ENCODE data around the gene SCN5A. TPM values are rescaled to one million over a fixed set of nuclear protein-coding genes. Genes with fewer than 3 reads are reported as not detected.

SCN5A gene
- total and polyA plus RNA-seq, 4 donors: 0.01 to 0.14 TPM; not detected in 2

DNA sequence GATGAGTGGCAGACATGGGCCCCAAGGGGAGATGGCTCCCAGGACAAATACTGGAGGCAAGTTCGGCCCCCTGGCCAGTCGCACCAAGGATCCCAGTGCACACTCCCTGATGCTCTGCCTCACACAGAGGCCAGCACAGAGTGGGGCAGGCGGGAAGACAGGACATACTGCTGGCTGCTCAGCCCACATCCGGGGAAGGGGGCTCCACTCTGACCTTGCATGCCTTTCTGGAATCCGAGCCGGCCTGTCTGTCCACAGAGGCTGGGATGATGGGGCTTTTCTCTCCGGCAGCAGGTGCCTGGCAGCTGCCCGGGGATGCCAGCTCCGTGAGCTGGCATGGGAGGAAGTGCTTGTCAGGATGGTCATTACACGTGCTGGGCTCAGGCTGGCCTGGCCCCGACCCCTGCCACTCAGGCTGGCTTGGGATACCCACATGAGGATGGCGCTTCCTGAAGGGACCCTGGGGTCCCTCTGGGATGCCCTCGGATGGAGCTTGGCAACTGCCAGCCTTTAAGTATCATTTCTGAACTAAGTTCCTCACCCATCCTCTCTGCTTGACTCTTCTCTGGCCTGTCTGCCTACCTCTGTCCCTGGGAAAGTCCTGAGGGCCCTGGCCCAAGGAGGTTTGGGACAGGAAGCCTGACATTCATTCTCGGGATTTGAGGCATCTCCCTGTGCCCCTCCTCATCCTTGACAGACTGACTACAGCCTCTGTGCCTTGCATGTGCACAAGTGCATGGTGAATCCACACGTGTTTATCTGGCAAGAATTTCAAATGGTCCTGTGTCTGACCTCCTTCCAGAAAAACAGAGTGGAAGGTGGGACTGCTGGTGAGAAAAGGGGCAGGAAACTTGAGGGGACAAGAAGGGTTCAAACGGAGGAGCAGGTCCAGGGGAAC lies 106.8 kb downstream of the SCN5A start (continued):
- TF ChIP-seq, protein P1, sequence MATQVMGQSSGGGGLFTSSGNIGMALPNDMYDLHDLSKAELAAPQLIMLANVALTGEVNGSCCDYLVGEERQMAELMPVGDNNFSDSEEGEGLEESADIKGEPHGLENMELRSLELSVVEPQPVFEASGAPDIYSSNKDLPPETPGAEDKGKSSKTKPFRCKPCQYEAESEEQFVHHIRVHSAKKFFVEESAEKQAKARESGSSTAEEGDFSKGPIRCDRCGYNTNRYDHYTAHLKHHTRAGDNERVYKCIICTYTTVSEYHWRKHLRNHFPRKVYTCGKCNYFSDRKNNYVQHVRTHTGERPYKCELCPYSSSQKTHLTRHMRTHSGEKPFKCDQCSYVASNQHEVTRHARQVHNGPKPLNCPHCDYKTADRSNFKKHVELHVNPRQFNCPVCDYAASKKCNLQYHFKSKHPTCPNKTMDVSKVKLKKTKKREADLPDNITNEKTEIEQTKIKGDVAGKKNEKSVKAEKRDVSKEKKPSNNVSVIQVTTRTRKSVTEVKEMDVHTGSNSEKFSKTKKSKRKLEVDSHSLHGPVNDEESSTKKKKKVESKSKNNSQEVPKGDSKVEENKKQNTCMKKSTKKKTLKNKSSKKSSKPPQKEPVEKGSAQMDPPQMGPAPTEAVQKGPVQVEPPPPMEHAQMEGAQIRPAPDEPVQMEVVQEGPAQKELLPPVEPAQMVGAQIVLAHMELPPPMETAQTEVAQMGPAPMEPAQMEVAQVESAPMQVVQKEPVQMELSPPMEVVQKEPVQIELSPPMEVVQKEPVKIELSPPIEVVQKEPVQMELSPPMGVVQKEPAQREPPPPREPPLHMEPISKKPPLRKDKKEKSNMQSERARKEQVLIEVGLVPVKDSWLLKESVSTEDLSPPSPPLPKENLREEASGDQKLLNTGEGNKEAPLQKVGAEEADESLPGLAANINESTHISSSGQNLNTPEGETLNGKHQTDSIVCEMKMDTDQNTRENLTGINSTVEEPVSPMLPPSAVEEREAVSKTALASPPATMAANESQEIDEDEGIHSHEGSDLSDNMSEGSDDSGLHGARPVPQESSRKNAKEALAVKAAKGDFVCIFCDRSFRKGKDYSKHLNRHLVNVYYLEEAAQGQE (IDR thresholded peaks at IDR 0.05): no peak
- TF ChIP-seq SP1 (IDR thresholded peaks at IDR 0.05) (no peak), FOXA2 (IDR thresholded peaks at IDR 0.05) (no peak), NR2F2 (IDR thresholded peaks at IDR 0.05) (no peak), HNF4G (IDR thresholded peaks at IDR 0.05) (no peak)

DNA sequence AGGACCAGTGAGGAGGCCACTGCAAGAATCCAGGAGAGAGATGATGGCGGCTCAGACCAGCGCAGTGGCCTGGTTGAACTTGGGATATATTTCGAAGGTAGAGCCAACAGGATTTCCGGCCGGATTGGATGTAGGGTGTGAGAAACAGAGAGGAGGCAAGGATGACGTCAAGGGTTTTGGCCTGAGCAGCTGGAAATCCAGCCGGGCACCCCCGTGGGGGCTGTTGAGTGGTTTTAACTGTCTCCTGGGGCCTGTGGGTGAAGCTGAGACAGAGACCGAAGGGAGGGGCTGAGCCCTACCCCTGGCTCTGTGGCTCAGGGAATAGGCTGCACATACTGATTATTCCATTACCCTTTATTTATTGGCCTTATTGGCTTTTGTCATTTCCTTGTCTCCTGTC lies 107.7 kb downstream of the SCN5A start:
- Histone ChIP-seq H3K4me3 (ENCODE audit: low read depth in 1 of 3, low read length in 3 of 3) (no peak overlapping the region), H3K27ac (ENCODE audit: low read depth in 1 of 2, low read length in 2 of 2) (no peak overlapping the region), H3K4me1 (ENCODE audit: control insufficient read depth in 4 of 4, insufficient read depth in 4 of 4, low read length in 3 of 4) (no peaks in the 10 kb centered on the region), H3K9ac (ENCODE audit: low read depth in 1 of 2, low read length in 2 of 2) (no peak overlapping the region), H3K27me3 (ENCODE audit: control insufficient read depth in 4 of 4, insufficient read depth in 4 of 4, low read length in 3 of 4) (no peaks in the 10 kb centered on the region), H3K9me3 (ENCODE audit: control insufficient read depth in 4 of 4, low read length in 3 of 4) (no peaks in the 10 kb centered on the region), H3K36me3 (ENCODE audit: control insufficient read depth in 4 of 4, insufficient read depth in 3 of 4, low read depth in 1 of 4, low read length in 3 of 4) (no peaks in the 10 kb centered on the region)
- WGBS: 82% methylated on average over 9 of the region's 9 CpGs
- TF ChIP-seq FOXA2 (IDR thresholded peaks at IDR 0.05): no peak
- no peak for TF ChIP-seq NR2F2 (IDR thresholded peaks at IDR 0.05)
- TF ChIP-seq, protein P2, sequence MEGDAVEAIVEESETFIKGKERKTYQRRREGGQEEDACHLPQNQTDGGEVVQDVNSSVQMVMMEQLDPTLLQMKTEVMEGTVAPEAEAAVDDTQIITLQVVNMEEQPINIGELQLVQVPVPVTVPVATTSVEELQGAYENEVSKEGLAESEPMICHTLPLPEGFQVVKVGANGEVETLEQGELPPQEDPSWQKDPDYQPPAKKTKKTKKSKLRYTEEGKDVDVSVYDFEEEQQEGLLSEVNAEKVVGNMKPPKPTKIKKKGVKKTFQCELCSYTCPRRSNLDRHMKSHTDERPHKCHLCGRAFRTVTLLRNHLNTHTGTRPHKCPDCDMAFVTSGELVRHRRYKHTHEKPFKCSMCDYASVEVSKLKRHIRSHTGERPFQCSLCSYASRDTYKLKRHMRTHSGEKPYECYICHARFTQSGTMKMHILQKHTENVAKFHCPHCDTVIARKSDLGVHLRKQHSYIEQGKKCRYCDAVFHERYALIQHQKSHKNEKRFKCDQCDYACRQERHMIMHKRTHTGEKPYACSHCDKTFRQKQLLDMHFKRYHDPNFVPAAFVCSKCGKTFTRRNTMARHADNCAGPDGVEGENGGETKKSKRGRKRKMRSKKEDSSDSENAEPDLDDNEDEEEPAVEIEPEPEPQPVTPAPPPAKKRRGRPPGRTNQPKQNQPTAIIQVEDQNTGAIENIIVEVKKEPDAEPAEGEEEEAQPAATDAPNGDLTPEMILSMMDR (IDR thresholded peaks at IDR 0.05; ENCODE audit: low read depth, low read length, missing input control): no peak
- TF ChIP-seq SP1 (IDR thresholded peaks at IDR 0.05): no peak
- no peak for TF ChIP-seq RXRA (IDR thresholded peaks at IDR 0.05)
- no peak for TF ChIP-seq GABPA (IDR thresholded peaks at IDR 0.05 in 1 of 2, conservative IDR thresholded peaks at IDR 0.05 in 1 of 2)
- no peak for TF ChIP-seq TAF1 (conservative IDR thresholded peaks at IDR 0.05)
- TF ChIP-seq, protein P1 (IDR thresholded peaks at IDR 0.05): no peak
- TF ChIP-seq JUND (IDR thresholded peaks at IDR 0.05): no peak
- DNase-seq (ENCODE audit: low spot score): no peak

Data from liver (tissue), 9 donors.